Spinal cord (tissue), 10 donors: ENCODE measurements around the gene PGM3. TPM values are rescaled to one million over a fixed set of nuclear protein-coding genes. Genes with fewer than 3 reads are reported as not detected.

Source experiments
- DNase-seq, 6 donors: peaks; one replicate each; pipeline versions ENCODE4 v3.0.0 to v3.0.0-alpha.2; 2013 to 2015; ENCODE audit warnings: low spot score in 6 of 6, low read depth in 4 of 6
- H3K27ac ChIP-seq: one replicate; pipeline ENCODE4 v1.5.1; 2013; ENCODE audit warnings: low read depth, low read length, control low read depth
- H3K27me3 ChIP-seq: one replicate; pipeline ENCODE4 v1.6.1; 2013; ENCODE audit warnings: low read length; ENCODE audit not compliant: control insufficient read depth, insufficient read depth
- H3K36me3 ChIP-seq: one replicate; pipeline ENCODE4 v1.6.1; 2013; ENCODE audit warnings: low read length; ENCODE audit not compliant: control insufficient read depth, insufficient read depth
- H3K4me1 ChIP-seq: one replicate; pipeline ENCODE4 v1.6.1; 2013; ENCODE audit warnings: low read length; ENCODE audit not compliant: control insufficient read depth, insufficient read depth
- H3K4me3 ChIP-seq: one replicate; pipeline ENCODE4 v1.5.1; 2013; ENCODE audit warnings: low read depth, low read length, control low read depth
- H3K9me3 ChIP-seq: one replicate; pipeline ENCODE4 v1.6.1; 2013; ENCODE audit warnings: low read length; ENCODE audit not compliant: control insufficient read depth, insufficient read depth
- WGBS: methylation state at CpG from one replicate; pipeline ENCODE4 v1.1.5; 2013; ENCODE audit warnings: missing lambda C conversion rate; ENCODE audit not compliant: insufficient coverage; 5-methylcytosine and 5-hydroxymethylcytosine counted together
- polyA plus RNA-seq, 2 donors: library from polyadenylated mRNA; unstranded; fragments of 120-200 nt; gene quantifications; one replicate each; pipeline ENCODE4 v1.2.1, GENCODE V29; 2013; ENCODE audit not compliant: insufficient read length in 2 of 2
- total RNA-seq, 2 donors: library from RNA; depleted of rRNA in 1 of 2; stranded (reverse); fragments of 120-200 nt in 1 of 2; fragments of >200 nt in 1 of 2; gene quantifications; one replicate each; pipeline versions ENCODE4 v1.2.3 to v1.2.4, GENCODE V29; 2013 to 2014
- donor health status: healthy.

Gene PGM3
- total and polyA plus RNA-seq, 4 donors: 50.7 to 88.2 (median 59.9) TPM

DNA sequence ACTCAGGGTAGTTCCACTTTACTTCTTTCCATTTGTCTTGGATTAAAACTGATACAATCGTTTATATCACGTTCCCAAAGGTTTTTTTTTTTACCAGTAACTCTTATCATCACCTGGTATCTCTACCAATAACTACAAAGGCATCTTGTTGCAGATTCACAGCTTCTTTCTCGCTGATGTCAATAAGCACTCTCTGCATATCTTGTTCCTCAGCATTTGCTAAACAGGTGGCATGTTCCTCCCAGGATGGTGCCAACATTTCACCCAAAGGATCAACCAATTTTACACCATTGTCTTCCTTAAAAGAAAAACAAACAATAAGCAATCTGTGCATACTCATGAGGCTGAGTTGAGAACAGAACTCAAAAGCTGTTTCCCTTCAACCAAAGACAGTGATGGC is 4.6 kb downstream of the PGM3 start:
- no peaks in the 10 kb centered on the region for H3K27me3 ChIP-seq
- peaks cover 9% of the 10 kb centered on the region for H3K36me3 ChIP-seq
- no peaks in the 10 kb centered on the region for H3K9me3 ChIP-seq
- DNase-seq: no peak
- H3K4me1 ChIP-seq: peaks cover 8% of the 10 kb centered on the region
- no peak overlapping the region for H3K27ac ChIP-seq
- H3K4me3 ChIP-seq: no peak overlapping the region
- 94% methylated on average over 3 of the region's 3 CpGs for WGBS

DNA sequence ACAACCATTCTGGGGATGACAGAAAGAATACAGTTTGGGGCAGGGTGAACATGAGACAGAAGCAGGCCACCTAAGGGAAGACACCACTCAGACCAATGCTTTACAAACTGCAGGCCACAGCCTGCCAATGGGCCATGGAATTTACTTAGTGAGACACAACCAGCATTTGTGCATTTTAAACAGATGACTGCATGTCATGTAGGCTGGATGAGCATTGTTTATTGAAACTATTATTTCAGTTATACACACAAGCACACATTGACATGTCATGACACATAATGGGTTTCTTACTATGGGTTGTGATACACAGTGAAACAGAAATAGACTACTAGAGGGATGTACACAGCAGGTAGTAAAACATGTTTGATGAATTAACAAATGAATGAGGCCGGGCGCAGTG is 8.0 kb downstream of the PGM3 start:
- Histone ChIP-seq H3K27me3 (no peaks in the 10 kb centered on the region), H3K36me3 (peaks cover 10% of the 10 kb centered on the region), H3K4me3 (no peak overlapping the region), H3K27ac (no peak overlapping the region), H3K4me1 (no peaks in the 10 kb centered on the region), H3K9me3 (no peaks in the 10 kb centered on the region)
- no peak for DNase-seq
- no CpG with 5 or more reads among the region's 2 CpGs for WGBS

DNA sequence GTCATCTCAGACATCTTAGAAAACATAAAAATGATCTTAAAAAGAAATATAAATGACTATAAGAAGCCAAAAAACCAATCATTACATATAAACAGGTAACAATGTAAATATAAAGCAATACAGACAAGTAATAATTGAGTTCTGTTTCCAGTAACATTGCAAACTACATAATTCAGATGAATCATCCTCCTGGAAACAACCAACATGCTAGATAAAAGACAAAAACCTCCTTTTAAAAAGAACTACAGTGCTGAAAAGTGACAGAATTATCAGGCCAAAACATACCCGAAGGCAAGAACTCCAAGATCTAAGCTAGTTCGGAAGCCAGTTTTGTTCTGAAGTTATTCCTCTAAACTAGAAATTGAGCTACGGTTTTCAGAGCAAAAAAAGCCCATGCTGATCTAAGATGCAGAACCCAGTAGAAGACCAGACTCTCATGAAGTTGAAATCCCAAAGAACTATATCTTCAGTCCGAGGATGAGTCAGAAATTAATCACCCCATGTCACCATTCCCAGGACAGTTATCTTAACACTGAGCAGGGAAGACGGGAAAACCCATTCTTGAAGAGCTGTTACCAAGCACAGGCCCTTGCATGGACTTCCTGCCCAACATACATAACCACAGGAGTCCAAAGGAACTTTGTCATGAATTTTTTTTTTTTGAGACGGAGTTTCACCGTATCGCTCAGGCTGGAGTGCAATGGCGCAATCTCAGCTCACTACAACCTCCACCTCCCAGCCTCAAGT is 9.8 kb downstream of the PGM3 start:
- WGBS: 77% methylated on average over 7 of the region's 9 CpGs

DNA sequence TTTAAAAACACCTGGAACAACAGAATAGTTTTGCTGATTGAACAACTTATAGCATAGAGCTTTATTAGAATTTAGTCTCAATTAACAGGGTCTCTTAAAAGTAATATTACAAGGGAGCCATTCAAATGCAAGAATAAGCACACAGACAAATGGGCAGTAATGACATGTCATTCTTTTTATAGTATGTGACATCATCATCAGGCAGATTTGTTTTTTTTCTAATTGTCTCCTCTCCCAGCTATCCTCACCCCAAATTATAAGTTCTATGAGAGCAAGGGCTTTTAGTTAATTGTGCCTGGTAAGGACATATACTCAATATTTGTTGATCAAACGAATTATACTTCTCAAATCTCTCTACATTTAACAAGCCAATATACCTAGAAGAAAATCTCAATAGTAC is 11.0 kb downstream of the PGM3 start:
- no CpG with 5 or more reads among the region's 1 CpG for WGBS
- DNase-seq: no peak
- Histone ChIP-seq H3K9me3 (no peaks in the 10 kb centered on the region), H3K36me3 (peaks cover 10% of the 10 kb centered on the region), H3K27ac (no peak overlapping the region), H3K4me1 (no peaks in the 10 kb centered on the region), H3K4me3 (no peak overlapping the region), H3K27me3 (no peaks in the 10 kb centered on the region)

More for the DNA sequence above, 9.8 kb downstream of the PGM3 start:
- Histone ChIP-seq H3K4me3 (no peak overlapping the region), H3K4me1 (no peaks in the 10 kb centered on the region), H3K27me3 (no peaks in the 10 kb centered on the region), H3K36me3 (peaks cover 10% of the 10 kb centered on the region), H3K27ac (no peak overlapping the region), H3K9me3 (no peaks in the 10 kb centered on the region)
- DNase-seq: no peak

DNA sequence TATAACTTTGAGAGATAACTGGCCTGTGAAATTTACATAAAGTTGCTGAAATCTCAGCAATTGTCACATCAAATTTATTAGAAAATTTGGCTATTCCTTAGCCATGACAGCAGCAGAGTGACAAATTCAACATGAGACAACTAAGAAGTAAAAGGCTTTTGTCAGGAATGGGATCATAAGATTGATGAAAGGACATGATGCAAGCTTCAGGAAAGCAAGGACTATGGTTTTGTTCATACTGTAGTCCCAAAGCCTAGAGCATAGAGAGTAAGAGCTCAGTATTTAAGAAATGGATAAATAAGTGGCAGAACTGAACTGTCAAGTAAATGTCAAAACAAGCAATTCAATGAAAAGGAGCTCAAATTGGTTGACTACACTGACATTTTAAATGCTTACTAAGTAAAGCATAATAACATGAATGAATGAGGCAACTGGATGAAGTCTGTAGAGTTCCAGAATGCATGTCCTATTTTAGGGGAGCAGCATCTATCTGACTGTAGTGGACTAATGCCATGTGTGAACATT is 12.6 kb downstream of the PGM3 start:
- Histone ChIP-seq H3K9me3 (no peaks in the 10 kb centered on the region), H3K36me3 (peaks cover 9% of the 10 kb centered on the region), H3K4me3 (no peak overlapping the region), H3K27ac (no peak overlapping the region), H3K27me3 (no peaks in the 10 kb centered on the region), H3K4me1 (no peaks in the 10 kb centered on the region)
- DNase-seq: no peak

DNA sequence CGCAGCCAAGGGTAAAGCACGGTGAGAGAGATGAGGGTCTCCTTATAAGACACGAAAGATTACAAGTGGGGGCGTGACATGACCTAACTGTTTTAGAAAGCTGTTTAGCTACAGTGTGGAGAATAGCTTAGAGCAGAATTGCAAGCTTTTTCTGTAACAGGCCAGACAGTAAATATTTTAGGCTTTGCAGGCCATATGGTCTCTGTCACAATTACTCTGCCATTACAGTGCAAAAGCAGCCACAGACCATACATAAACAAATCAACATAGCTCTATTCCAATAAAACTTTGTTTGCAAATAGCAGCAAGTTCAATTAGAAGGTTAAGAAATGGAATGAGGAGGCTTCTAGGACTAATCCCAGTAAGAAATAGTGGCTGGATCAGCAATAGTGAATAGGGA is 16.8 kb downstream of the PGM3 start:
- WGBS: 97% methylated on average over 4 of the region's 4 CpGs
- Histone ChIP-seq H3K27ac (no peak overlapping the region), H3K36me3 (peaks cover 15% of the 10 kb centered on the region)

DNA sequence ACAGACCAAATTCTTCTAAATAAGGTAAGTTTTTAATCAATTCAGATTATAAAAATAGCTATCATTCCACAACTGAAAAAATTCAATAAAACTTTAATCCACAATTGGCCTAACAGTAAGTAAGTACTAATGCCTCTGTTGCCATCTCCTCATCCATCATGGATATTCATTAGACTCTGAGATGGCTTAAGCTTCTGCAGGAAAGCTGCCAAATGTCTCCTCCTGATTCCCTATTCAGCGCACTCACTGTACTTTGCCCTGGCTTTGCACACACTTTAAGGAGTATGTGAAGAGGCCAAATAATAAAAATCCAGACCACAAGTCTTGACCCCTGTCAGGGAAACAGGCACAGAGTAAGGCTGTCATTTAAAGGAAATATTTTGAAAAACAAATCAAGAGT is 23.6 kb downstream of the PGM3 start:
- H3K27me3 ChIP-seq: no peaks in the 10 kb centered on the region
- H3K27ac ChIP-seq: no peak overlapping the region
- 29% methylated on average over 1 of the region's 1 CpG for WGBS
- H3K4me1 ChIP-seq: no peaks in the 10 kb centered on the region
- DNase-seq: peak in 2 of 6 donors; percentile 16 to 28
- peaks cover 25% of the 10 kb centered on the region for H3K36me3 ChIP-seq
- no peaks in the 10 kb centered on the region for H3K9me3 ChIP-seq
- no peak overlapping the region for H3K4me3 ChIP-seq

More for the DNA sequence above, 16.8 kb downstream of the PGM3 start:
- H3K27me3 ChIP-seq: no peaks in the 10 kb centered on the region
- no peaks in the 10 kb centered on the region for H3K9me3 ChIP-seq
- no peak for DNase-seq
- H3K4me3 ChIP-seq: no peak overlapping the region
- H3K4me1 ChIP-seq: no peaks in the 10 kb centered on the region

DNA sequence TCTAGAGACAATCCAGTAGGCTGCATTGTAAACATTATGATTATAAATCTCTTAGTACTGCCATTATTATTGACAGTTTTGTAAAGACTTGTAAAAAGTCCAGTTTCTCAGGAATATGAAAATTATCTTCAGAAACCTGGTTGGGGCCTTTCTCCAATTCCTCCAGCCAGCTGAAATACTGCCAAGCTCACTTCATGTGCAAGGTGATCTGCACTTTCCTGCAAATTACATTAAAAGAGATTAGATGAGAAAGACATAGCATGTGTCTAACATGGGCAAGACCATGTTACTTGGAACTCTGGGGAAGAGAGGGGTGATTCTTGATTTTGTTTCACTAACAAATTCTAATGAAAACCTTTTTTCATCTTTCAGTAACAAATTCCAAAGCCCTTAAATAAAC is 24.0 kb downstream of the PGM3 start:
- Histone ChIP-seq H3K9me3 (no peaks in the 10 kb centered on the region), H3K4me1 (no peaks in the 10 kb centered on the region), H3K27ac (no peak overlapping the region), H3K4me3 (no peak overlapping the region), H3K27me3 (no peaks in the 10 kb centered on the region), H3K36me3 (peaks cover 29% of the 10 kb centered on the region)
- DNase-seq: no peak

DNA sequence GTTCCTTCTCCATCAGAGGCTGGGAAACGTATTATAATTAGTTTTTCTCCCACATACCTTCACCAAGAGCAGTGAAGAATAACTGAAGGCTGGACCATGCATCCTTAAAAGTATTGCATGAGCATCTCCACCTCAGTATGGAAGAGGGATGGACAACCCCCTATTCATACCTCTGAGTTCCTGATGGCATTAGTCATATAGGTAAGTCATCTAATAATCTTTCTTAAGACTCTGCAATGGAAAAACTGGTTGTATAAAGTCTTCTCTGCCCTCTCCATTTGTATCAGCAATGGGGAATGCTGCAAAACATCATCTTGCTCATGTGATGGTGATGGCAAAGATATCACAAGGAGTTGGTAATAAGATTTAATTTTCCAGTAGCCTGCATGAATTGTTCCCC is 24.5 kb downstream of the PGM3 start:
- H3K27ac ChIP-seq: no peak overlapping the region

DNA sequence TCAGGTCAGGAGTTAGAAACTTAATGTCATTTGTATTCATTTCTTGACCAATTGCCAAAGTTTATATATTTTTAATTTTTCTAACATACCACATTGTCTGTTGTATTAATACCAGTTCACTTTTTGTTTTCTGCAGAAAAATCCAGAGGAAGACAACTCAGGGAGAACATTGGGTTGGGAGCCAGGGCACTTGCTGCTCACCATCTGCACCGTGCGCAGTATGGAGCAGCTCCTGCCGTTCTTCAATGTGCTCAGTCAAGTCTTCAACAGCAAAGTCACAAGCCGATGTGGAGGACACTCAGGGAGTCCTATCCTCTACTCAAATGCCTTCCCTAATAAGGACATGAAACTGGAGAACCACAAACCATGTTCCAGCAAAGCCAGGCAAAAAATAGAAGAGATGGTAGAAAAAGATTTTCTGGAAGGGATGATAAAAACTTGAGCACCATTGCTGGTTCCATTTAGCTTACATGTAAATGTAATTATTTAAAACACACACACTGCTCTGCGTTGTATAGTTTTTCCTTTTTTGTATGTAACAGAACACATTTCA is 25.3 kb downstream of the PGM3 start:
- H3K36me3 ChIP-seq: peaks cover 24% of the 10 kb centered on the region
- whole genome bisulfite sequencing: 88% methylated on average over 3 of the region's 5 CpGs
- DNase-seq: no peak

More for the DNA sequence above, 24.5 kb downstream of the PGM3 start:
- H3K4me3 ChIP-seq: no peak overlapping the region
- no peaks in the 10 kb centered on the region for H3K4me1 ChIP-seq
- H3K36me3 ChIP-seq: peaks cover 26% of the 10 kb centered on the region
- H3K27me3 ChIP-seq: no peaks in the 10 kb centered on the region
- no peaks in the 10 kb centered on the region for H3K9me3 ChIP-seq
- WGBS: no CpG with 5 or more reads among the region's 1 CpG
- DNase-seq: no peak

More for the DNA sequence above, 25.3 kb downstream of the PGM3 start:
- H3K27ac ChIP-seq: no peak overlapping the region
- H3K4me3 ChIP-seq: no peak overlapping the region
- no peaks in the 10 kb centered on the region for H3K9me3 ChIP-seq
- H3K27me3 ChIP-seq: no peaks in the 10 kb centered on the region
- no peaks in the 10 kb centered on the region for H3K4me1 ChIP-seq
